IMR-90 (cell line): Measurements from ENCODE around the gene CACNA2D1.

Experiments
- MAFK ChIP-seq: IDR thresholded peaks from 2 replicates; pipeline ENCODE4 v1.6.1; 2012; ENCODE audit warnings: low read depth, low read length, improper control_type of control experiment
- POLR2A ChIP-seq: IDR thresholded peaks from 2 replicates; pipeline ENCODE4 v1.6.1; 2012; ENCODE audit warnings: mild to moderate bottlenecking, low read depth, low read length
- TF ChIP-seq, protein P1 (sequence below): conservative IDR thresholded peaks from 2 replicates; pipeline ENCODE4 v1.5.1; 2012; ENCODE audit warnings: mild to moderate bottlenecking, low read depth, low read length, improper control_type of control experiment

DNA sequence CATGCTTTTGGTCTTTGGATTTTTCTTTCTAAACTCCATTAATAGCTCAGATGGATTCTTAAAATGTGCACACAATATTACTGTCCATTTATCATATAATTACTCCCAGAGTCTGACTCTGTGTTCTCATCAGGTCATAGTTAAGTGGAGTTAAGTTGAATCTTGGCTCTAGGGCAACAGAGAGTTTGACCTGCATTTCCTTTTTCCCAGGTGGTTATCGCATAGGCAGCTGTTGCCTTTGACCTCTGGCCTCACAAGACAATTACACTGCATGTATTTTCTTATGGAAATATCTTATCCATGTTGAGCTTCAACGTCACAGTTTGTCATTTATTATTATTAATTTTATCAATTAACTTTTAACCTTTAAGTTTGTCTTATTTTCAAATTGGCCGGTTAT, 436.3 kb downstream of the CACNA2D1 start:
- no peak for TF ChIP-seq MAFK
- TF ChIP-seq, protein P1, sequence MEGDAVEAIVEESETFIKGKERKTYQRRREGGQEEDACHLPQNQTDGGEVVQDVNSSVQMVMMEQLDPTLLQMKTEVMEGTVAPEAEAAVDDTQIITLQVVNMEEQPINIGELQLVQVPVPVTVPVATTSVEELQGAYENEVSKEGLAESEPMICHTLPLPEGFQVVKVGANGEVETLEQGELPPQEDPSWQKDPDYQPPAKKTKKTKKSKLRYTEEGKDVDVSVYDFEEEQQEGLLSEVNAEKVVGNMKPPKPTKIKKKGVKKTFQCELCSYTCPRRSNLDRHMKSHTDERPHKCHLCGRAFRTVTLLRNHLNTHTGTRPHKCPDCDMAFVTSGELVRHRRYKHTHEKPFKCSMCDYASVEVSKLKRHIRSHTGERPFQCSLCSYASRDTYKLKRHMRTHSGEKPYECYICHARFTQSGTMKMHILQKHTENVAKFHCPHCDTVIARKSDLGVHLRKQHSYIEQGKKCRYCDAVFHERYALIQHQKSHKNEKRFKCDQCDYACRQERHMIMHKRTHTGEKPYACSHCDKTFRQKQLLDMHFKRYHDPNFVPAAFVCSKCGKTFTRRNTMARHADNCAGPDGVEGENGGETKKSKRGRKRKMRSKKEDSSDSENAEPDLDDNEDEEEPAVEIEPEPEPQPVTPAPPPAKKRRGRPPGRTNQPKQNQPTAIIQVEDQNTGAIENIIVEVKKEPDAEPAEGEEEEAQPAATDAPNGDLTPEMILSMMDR: no peak
- TF ChIP-seq POLR2A: no peak
